GM21367 (cell line): ENCODE data around the gene PAQR7.

Experiments
- ATAC-seq: cut with Tn5 transposase; IDR thresholded peaks from one replicate; pipeline ENCODE4 v1.9.1; 2021; ENCODE audit not compliant: unreplicated experiment

The PAQR7 gene

GRCh38 chr1:25875154-25875855 is at the start of gene PAQR7:
Gene PAQR7 (minus strand): TSS chr1:25875708. CDS start chr1:25863839, 11,869 bp downstream.
- ATAC-seq = no peak

GRCh38 chr1:25924454-25924853 is 48.9 kb upstream of the PAQR7 start:
- no peak for ATAC-seq

GRCh38 chr1:25922971-25923552 is 47.6 kb upstream of the PAQR7 start:
- ATAC-seq = no peak

- ATAC-seq = no peak
Measured at GRCh38 chr1:25922056-25922970, 46.8 kb upstream of the PAQR7 start.

- no peak for ATAC-seq
Measured at GRCh38 chr1:25918615-25919014, 43.1 kb upstream of the PAQR7 start.

- ATAC-seq = no peak
Measured at GRCh38 chr1:25917996-25918395, 42.5 kb upstream of the PAQR7 start.

GRCh38 chr1:25916460-25916859 is 41.0 kb upstream of the PAQR7 start:
- ATAC-seq = no peak

GRCh38 chr1:25914074-25914995 is 38.8 kb upstream of the PAQR7 start:
- no peak for ATAC-seq

- ATAC-seq = no peak
Measured at GRCh38 chr1:25913206-25913605, 37.7 kb upstream of the PAQR7 start.

GRCh38 chr1:25912076-25912831 is 36.7 kb upstream of the PAQR7 start:
- ATAC-seq = no peak

- no peak for ATAC-seq
Measured at GRCh38 chr1:25911162-25911561, 35.7 kb upstream of the PAQR7 start.

- ATAC-seq = no peak
Measured at GRCh38 chr1:25909040-25909439, 33.5 kb upstream of the PAQR7 start.

GRCh38 chr1:25908161-25908560 is 32.7 kb upstream of the PAQR7 start:
- no peak for ATAC-seq

- no peak for ATAC-seq
Measured at GRCh38 chr1:25907601-25908000, 32.1 kb upstream of the PAQR7 start.

- ATAC-seq = peak; percentile 7
Measured at GRCh38 chr1:25906644-25907300, 31.3 kb upstream of the PAQR7 start.

- peak; percentile 52 for ATAC-seq
Measured at GRCh38 chr1:25905680-25906643, 30.5 kb upstream of the PAQR7 start, which contains the start of gene STMN1. Gene STMN1 (minus strand): TSS chr1:25906419. CDS start chr1:25904676, 1,743 bp downstream.

GRCh38 chr1:25904943-25905679 is 29.6 kb upstream of the PAQR7 start:
- ATAC-seq = peak; percentile 56
